ENCODE data around the gene CHSY1.

Gene CHSY1

DNA sequence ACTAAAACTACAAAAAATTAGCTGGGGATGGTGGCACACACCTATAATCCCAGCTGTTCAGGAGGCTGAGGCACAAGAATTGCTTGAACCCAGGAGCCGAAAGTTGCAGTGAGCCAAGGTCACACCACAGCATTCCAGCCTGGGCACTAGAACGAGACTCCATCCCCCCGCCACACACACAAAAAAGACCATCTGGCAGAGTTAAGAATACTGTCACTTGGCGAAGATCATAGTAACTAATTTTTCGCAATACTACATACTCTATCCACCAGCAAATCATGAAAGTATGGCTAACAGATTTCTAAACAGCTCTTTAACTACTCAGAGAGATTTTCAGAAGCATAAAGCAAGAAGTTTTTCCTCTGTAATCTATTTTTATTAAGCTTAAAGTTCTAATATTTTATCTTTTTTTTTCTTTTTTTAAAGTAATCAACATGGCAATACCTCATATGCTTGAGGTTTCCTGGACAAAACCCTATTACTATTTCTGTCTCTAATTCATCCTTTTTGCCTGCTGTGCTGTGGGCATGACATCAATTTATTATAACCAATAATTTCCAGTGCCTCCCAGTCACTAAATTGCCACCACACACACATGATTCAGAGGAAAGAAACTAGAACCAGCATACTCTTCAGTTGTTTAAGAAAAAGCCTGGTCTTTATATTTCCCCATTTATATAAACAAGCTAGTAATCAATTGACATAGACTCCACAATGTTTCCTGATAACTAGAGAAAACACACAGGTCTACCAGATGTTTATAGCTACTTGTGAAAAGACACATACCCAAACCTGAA lies 46.9 kb downstream of the CHSY1 start:
- Mint-ChIP-seq H3K27ac (peak overlapping the region; percentile 78), H3K27me3 (no peaks in the 10 kb centered on the region), H3K36me3 (peaks cover 24% of the 10 kb centered on the region), H3K9me3 (no peaks in the 10 kb centered on the region), H3K4me3 (peak overlapping the region; percentile 60), H3K4me1 (peaks cover 85% of the 10 kb centered on the region)
- no peak for DNase-seq
- CTCF ChIA-PET = interaction anchor here (0.7 to 2.3 kb wide), 8 partner anchors 9 to 189 kb away, joined by 3 to 10 read pairs (median 4); no protein-coding TSS in a partner anchor

DNA sequence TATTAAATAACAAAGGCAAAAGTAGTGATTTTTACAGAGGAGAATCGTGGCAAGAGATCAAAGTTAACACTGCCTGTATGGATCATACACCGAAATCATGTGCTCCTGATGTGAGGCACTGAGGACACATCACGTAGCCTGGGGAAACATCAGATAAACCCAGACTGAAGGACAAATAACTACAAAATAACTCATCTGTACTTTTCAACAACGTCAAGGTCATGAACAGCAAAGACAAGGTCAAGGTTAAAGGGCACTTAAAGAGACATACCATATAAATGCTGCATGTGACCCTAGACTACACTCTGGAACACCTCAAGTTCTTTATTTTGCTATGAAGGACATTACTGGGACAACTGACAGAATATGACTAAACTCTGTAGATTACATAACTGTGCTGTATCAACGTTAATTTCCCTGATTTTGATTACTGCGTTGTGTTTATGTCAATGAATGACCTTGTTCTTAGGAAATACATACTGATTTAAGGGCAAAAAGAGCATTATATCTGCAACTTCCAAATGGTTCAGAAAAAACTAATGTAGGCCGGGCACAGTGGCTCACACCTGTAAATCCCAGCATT lies 48.1 kb downstream of the CHSY1 start:
- Mint-ChIP-seq H3K27ac (peak overlapping the region; percentile 65), H3K9me3 (no peaks in the 10 kb centered on the region), H3K4me1 (peaks cover 87% of the 10 kb centered on the region), H3K36me3 (peaks cover 26% of the 10 kb centered on the region), H3K27me3 (no peaks in the 10 kb centered on the region), H3K4me3 (no peak overlapping the region)
- no peak for DNase-seq
- CTCF ChIA-PET = no interaction called here

DNA sequence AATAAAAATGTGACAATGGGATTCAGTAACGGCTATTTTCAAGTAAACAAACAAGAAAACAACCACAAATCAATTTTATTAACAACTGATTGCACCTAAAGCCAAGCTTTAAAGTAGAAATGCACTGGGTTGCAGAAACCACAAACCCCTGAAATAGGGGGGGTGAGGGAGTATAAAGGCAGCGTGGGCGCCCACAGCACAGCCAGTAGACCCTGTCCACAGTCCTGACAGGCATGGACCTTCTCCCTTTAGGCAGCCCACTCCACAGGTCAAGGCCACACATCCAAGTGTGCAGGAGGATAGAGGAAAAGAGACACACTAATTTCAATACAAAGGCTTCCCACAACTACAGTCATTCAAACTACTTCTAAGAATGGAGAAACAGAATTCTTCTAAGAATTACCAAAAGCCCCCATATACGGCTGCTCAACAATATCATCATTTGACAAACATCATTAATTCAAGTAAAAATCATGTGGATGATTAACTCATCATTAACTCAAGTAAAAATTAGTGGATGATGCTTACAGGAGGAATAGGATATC lies 48.7 kb downstream of the CHSY1 start:
- Mint-ChIP-seq H3K4me3 (peak overlapping the region; percentile 14), H3K27me3 (no peaks in the 10 kb centered on the region), H3K36me3 (peaks cover 26% of the 10 kb centered on the region), H3K27ac (peak overlapping the region; percentile 65), H3K4me1 (peaks cover 92% of the 10 kb centered on the region), H3K9me3 (no peaks in the 10 kb centered on the region)
- CTCF ChIA-PET = no interaction called here
- DNase-seq = no peak

DNA sequence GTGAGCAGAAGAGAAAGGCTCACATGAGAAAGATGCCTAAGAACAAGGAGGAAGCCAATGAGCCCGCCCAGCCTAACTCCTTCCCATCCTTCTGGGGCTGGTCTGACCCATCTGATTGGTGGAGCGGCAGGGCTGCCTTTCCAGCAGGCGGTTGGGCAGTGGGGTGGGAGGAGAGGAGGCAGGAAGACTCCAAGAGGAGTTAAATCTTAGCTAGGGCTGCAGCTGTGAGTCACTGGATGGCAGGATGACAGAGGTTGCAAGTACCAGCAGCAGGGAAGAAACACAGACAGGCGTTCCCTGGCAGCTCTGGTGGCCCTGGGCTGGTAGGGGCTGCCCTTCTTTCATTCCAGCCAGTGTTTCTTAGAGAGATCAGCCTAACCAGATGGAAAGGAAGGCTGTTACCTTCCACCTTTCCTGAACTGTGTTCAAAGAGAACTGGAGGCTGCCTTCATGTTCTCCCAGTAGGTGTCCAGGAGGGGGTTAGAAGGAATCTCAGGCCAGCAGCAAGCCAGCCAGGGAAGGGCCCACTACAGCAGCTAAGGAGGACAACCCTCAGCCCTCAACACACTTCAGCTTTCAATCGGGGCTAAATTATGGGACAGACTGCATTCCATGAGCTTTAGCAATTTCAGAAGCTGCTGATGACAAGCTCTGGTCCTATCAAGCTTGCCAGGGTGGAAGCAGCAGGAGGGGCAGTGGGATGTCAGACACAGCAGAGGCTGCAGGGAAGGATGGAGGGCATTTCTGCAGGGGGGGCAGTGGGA lies 50.3 kb downstream of the CHSY1 start:
- Mint-ChIP-seq H3K36me3 (peaks cover 18% of the 10 kb centered on the region), H3K27ac (peak overlapping the region; percentile 96), H3K9me3 (no peaks in the 10 kb centered on the region), H3K4me1 (peaks cover 91% of the 10 kb centered on the region), H3K27me3 (no peaks in the 10 kb centered on the region), H3K4me3 (no peak overlapping the region)
- CTCF ChIA-PET = interaction anchor here (1.0 kb wide), 1 partner anchor 53 kb away, joined by 4 read pairs; no protein-coding TSS in a partner anchor
- DNase-seq = peak; percentile 37

DNA sequence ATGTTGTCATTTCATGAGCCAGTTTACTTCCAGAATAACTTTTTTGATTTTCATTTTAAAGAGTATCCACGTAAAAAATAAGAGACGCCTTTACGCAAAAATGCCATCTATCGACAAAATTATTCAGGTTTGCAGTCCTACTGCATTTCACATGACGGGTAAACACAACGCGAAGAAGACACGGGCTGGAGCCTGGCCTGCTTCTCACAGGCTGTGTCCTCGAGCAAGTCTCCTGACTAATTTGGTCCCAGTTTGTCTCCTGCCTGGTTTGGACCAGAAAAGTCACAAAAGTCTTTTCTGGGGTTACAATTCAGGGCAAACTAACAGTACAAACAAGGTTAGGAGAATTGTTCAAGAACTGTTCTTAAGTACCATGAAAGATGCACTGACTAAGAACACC lies 51.7 kb downstream of the CHSY1 start:
- no peak for DNase-seq
- peaks cover 12% of the 10 kb centered on the region for H3K36me3 Mint-ChIP-seq
- CTCF ChIA-PET = interaction anchor here (0.6 to 1.5 kb wide), 3 partner anchors 44 to 74 kb away, joined by 3 to 7 read pairs (median 4); no protein-coding TSS in a partner anchor
- H3K4me1 Mint-ChIP-seq = peaks cover 89% of the 10 kb centered on the region
- no peaks in the 10 kb centered on the region for H3K27me3 Mint-ChIP-seq
- no peaks in the 10 kb centered on the region for H3K9me3 Mint-ChIP-seq
- H3K27ac Mint-ChIP-seq = peak overlapping the region; percentile 96
- peak overlapping the region; percentile 43 for H3K4me3 Mint-ChIP-seq

DNA sequence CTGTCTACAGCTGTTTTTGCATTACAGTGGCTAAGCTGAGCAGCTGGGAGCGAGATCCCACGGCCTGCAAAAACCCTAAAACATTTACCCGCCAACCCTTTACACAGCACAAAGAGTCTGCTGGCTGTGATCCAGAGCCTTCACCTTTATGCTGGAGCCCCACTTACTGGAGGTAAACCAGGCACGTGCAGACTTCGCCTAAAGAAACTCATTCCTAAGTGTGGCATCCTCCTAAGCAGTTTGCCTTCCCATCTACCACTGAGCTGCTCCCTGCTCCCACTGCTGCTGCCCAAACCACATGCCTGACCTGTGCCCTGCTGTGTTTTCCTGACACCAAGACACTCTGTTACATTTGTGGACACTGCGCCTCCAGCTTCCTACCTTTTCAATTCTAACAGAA lies 53.0 kb downstream of the CHSY1 start:
- Mint-ChIP-seq H3K4me3 (peak overlapping the region; percentile 43), H3K36me3 (peaks cover 17% of the 10 kb centered on the region), H3K27me3 (no peaks in the 10 kb centered on the region), H3K4me1 (peaks cover 91% of the 10 kb centered on the region), H3K9me3 (no peaks in the 10 kb centered on the region), H3K27ac (peak overlapping the region; percentile 96)
- DNase-seq = no peak
- CTCF ChIA-PET = interaction anchor here (1.3 to 1.5 kb wide), 2 partner anchors 45 to 72 kb away, joined by 4 to 7 read pairs; no protein-coding TSS in a partner anchor

DNA sequence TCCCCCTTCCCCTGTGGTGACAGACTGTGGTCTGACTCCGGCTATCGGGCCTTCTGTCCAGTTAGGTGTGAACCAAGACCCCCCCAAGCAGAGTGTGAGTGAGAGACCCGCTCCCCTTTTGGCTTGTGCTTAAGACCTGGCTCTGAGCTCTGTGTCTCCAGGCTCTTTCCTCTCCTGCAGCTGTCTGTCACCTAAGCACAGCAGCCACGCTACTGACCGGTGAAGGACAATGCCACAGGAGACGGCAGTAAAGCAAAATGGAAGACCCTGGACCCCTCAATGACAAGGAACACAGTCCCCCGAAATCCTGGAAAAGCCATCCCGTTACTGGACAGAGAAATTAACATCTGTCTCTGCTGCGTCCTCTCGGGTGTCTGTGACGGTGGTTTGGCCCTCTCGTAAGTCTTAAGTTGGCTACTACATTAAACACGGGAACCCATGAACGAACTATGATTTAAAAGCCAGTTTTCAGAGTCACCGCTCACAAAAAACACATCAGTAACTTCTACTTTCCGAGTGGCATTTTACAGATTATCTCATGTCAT lies 53.7 kb downstream of the CHSY1 start:
- Mint-ChIP-seq H3K27ac (peak overlapping the region; percentile 96), H3K27me3 (no peaks in the 10 kb centered on the region), H3K4me3 (no peak overlapping the region), H3K4me1 (peaks cover 91% of the 10 kb centered on the region), H3K9me3 (no peaks in the 10 kb centered on the region), H3K36me3 (peaks cover 18% of the 10 kb centered on the region)
- no peak for DNase-seq
- CTCF ChIA-PET = interaction anchor here (1.1 to 1.8 kb wide), 2 partner anchors 72 to 108 kb away, joined by 4 read pairs; no protein-coding TSS in a partner anchor

DNA sequence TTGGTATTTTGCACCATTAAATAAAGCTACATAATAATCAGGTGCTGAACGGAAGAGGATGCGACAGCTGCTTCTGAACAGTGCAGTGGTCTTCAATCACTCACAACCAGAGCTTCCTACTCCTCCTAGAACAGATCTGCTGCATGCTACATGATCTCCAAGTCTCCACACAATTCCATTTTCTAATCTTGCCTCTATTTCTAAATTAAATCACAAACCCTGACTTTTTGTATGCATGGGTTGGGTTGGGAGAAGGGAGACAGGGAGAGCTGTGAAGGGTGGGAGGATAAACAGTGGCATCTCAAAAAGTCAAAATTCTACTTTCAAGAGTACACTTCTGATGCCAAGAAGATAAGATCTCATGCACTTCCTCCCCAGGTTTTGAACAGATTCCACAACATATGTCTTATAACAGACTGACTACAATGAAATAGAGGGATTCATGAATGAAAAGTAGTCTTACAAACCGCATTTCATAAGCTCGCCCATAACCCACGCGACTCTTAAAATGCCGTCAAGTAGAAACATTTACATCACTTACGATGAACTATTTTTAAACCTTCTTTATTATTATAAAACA lies 57.2 kb downstream of the CHSY1 start:
- Mint-ChIP-seq H3K4me3 (peak overlapping the region; percentile 24), H3K9me3 (no peaks in the 10 kb centered on the region), H3K27me3 (no peaks in the 10 kb centered on the region), H3K36me3 (peaks cover 19% of the 10 kb centered on the region), H3K27ac (peak overlapping the region; percentile 29), H3K4me1 (peaks cover 89% of the 10 kb centered on the region)
- CTCF ChIA-PET = interaction anchor here (1.1 to 2.2 kb wide), 6 partner anchors 10 to 68 kb away, joined by 3 to 5 read pairs (median 4); no protein-coding TSS in a partner anchor
- DNase-seq = no peak

DNA sequence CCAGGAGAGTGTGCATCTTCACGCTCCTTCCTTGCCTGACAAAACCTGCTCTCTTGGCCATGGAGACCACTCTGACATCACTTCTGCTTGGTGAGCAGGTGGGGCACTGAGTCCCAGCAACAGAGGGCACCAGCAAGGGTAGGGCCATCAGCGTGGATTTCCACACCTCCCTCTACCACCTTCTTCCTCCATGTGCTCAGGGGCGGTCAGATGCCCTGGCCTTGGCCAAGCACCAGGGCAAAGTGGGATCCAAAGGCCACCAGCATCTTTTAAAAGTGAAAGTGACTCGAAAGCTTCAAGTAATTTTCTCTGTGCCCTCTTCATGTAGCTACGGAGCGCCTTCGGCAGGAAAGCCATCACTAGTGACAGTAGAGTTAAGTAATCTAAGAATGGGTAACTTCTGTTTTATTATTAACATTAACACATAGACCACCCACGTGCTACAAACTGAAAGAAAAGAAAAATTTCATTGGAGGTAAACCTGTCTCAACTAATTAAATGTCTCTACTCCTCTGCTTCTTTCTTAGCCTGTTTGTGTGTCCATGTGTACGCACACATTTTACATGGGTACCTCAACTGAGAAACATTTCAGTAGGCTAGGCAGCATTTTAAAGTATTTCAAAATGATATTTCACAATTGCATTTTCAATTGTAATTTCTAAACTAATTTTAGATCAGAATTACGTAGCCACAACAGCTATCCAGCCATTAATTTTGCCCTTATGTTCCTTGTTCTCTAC lies 57.9 kb downstream of the CHSY1 start:
- no peak for DNase-seq
- Mint-ChIP-seq H3K36me3 (peaks cover 22% of the 10 kb centered on the region), H3K4me3 (peak overlapping the region; percentile 24), H3K9me3 (no peaks in the 10 kb centered on the region), H3K4me1 (peaks cover 88% of the 10 kb centered on the region), H3K27ac (peak overlapping the region; percentile 29), H3K27me3 (no peaks in the 10 kb centered on the region)
- CTCF ChIA-PET = interaction anchor here (0.5 to 1.4 kb wide), 5 partner anchors 11 to 31 kb away, joined by 3 to 5 read pairs (median 3); no protein-coding TSS in a partner anchor

DNA sequence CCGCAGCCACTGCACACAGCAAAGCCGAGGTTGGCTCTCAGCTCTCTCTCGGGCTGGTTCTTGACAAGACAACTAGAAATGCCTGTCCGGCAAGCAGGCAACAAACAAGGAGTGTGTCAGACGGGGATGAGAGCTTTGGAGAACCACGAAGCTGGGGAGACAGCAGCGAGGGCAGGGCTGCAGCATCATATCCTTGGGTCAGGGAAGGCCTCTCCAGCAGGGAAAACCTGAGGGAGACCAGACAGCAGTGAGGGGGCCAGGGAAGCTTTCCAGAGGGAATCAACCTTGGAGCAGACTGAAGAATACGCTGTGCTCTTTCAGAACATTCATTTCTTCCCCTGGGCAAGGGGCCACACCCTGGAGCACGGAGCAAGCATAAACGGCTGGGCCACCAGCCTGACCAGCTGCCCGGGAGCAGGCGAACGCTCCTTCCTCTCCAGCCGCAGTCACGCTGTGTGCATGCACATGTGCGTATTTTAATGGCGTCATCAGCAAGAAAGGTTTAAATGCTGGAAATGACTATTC lies 58.7 kb downstream of the CHSY1 start:
- CTCF ChIA-PET = interaction anchor here (1.1 to 1.4 kb wide), 4 partner anchors 12 to 72 kb away, joined by 3 to 5 read pairs (median 4); no protein-coding TSS in a partner anchor
- no peak overlapping the region for H3K4me3 Mint-ChIP-seq
- no peak for DNase-seq
- H3K27ac Mint-ChIP-seq = no peak overlapping the region
- peaks cover 87% of the 10 kb centered on the region for H3K4me1 Mint-ChIP-seq
- H3K36me3 Mint-ChIP-seq = peaks cover 21% of the 10 kb centered on the region
- no peaks in the 10 kb centered on the region for H3K27me3 Mint-ChIP-seq
- no peaks in the 10 kb centered on the region for H3K9me3 Mint-ChIP-seq

DNA sequence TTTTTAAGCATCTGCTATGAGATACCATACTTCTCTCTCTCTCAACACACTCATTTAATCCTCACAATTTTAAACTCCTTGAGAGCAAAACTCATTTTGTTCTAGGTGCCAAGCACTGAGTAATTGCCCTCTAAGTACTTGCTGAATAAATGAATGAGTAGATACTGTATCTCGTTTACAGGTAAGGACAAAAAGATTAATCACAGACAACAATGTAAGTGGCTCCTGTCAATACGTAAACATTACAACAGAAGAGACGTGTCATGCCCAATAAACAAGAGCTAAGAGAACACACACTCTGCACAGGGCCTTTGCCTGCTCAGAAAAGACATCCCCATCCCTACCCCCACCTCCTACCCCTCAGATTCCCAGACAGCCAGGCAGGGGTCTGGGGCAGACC lies 59.8 kb downstream of the CHSY1 start:
- Mint-ChIP-seq H3K27me3 (no peaks in the 10 kb centered on the region), H3K36me3 (peaks cover 19% of the 10 kb centered on the region), H3K4me3 (peak overlapping the region; percentile 10), H3K27ac (peak overlapping the region; percentile 47), H3K9me3 (no peaks in the 10 kb centered on the region), H3K4me1 (peaks cover 85% of the 10 kb centered on the region)
- no peak for DNase-seq
- CTCF ChIA-PET = interaction anchor here (1.1 to 1.3 kb wide), 2 partner anchors 69 to 71 kb away, joined by 3 to 5 read pairs; no protein-coding TSS in a partner anchor

DNA sequence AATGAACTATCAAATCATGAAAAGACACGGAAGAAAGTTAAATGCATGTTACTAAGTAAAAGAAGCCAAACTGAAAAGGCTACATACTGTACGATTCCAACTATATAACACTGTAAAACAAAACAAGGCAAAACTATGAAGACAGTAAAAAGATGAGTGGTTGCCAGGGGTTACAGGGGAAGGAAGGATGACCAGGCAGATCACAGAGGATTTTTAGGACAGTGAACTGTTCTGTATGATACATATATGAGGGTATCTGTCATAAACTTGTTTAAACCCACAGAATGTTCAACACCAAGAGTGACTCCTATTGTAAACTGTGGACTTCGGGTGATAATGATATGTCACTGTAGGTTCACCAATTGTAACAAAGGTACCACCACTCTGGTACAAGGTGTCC lies 60.6 kb downstream of the CHSY1 start:
- CTCF ChIA-PET = no interaction called here
- H3K36me3 Mint-ChIP-seq = peaks cover 21% of the 10 kb centered on the region

More for the DNA sequence above, 60.6 kb downstream of the CHSY1 start:
- Mint-ChIP-seq H3K27ac (peak overlapping the region; percentile 52), H3K9me3 (no peaks in the 10 kb centered on the region), H3K4me1 (peaks cover 78% of the 10 kb centered on the region), H3K27me3 (no peaks in the 10 kb centered on the region), H3K4me3 (no peak overlapping the region)
- DNase-seq = no peak
